Effector memory CD4-positive, alpha-beta T cell (primary cell): ENCODE data around the gene CACNG1.

Experiments used
- DNase-seq, 3 donors: peaks; one replicate each; pipeline ENCODE4 v3.0.0-alpha.2; 2020
- H3K27ac ChIP-seq: 2 replicates; pipeline ENCODE4 v1.7.0; 2013; ENCODE audit warnings: mild to moderate bottlenecking, low read length, moderate library complexity; ENCODE audit not compliant: insufficient read depth, poor library complexity, severe bottlenecking
- H3K27me3 ChIP-seq: replicated peaks from 2 replicates; pipeline ENCODE4 v1.7.0; 2013; ENCODE audit warnings: mild to moderate bottlenecking, low read length; ENCODE audit not compliant: insufficient read depth, control insufficient read depth, poor library complexity, severe bottlenecking
- H3K36me3 ChIP-seq: 2 replicates; pipeline ENCODE4 v1.7.0; 2013; ENCODE audit warnings: mild to moderate bottlenecking, low read length, moderate library complexity; ENCODE audit not compliant: control insufficient read depth, insufficient read depth
- H3K4me1 ChIP-seq: 2 replicates; pipeline ENCODE4 v1.7.0; 2013; ENCODE audit warnings: low read length, mild to moderate bottlenecking; ENCODE audit not compliant: control insufficient read depth, insufficient read depth, poor library complexity, severe bottlenecking
- H3K4me3 ChIP-seq: 2 replicates; pipeline ENCODE4 v1.7.0; 2013; ENCODE audit warnings: low read length, low read depth, mild to moderate bottlenecking; ENCODE audit not compliant: insufficient read depth, poor library complexity, severe bottlenecking
- H3K9me3 ChIP-seq: 2 replicates; pipeline ENCODE4 v1.7.0; 2013; ENCODE audit warnings: mild to moderate bottlenecking, low read length, moderate library complexity; ENCODE audit not compliant: control insufficient read depth

Gene CACNG1

GRCh38 chr17:67056746-67057490 is 12.6 kb downstream of the CACNG1 start:
- Histone ChIP-seq H3K36me3 (no peaks in the 10 kb centered on the region), H3K9me3 (no peaks in the 10 kb centered on the region), H3K27ac (no peak overlapping the region), H3K27me3 (no peaks in the 10 kb centered on the region), H3K4me1 (no peaks in the 10 kb centered on the region), H3K4me3 (no peak overlapping the region)
- DNase-seq: no peak

DNA sequence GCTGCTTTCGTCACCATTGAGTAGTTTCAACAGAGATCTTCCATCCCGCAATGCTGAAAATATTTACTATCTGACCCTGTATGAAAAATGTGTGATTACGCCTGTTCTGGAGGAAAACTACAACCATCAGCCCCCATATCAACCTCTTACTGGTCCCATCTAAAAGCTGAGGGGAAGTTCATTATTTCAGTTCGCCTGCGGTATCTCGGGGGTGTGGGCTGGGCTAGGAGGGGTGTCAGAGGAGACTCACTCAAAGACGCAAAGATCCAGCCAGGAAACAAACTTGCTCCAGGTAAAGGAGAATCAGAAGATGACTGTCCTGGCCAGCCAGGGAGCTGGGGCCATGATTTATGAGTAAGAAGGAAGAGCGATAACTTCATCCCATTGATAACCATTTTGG is 13.7 kb downstream of the CACNG1 start:
- Histone ChIP-seq H3K27me3 (no peaks in the 10 kb centered on the region), H3K36me3 (no peaks in the 10 kb centered on the region), H3K4me3 (no peak overlapping the region), H3K9me3 (no peaks in the 10 kb centered on the region), H3K27ac (no peak overlapping the region), H3K4me1 (no peaks in the 10 kb centered on the region)
- DNase-seq: no peak

DNA sequence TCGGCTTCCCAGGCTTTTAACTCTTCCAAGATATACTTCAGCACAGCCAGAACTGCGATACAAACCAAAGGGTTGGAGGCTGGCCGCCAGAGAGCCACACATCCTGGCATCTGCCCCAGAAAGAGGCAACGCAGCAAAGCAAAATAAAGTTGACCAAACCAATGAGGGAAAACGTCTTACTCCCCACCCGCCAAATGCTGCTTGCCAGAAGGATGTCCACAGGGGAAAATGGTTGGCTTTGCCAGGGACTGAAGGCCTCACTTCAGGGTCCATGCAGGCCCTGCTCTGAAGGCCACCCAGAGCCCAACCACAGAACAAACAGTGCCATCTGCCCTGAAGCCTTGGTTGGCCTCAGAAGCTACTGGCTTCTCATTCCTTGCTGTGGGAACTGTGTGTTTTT is 15.0 kb downstream of the CACNG1 start:
- Histone ChIP-seq H3K9me3 (no peaks in the 10 kb centered on the region), H3K4me1 (no peaks in the 10 kb centered on the region), H3K27ac (no peak overlapping the region), H3K27me3 (no peaks in the 10 kb centered on the region), H3K4me3 (no peak overlapping the region), H3K36me3 (no peaks in the 10 kb centered on the region)
- no peak for DNase-seq

DNA sequence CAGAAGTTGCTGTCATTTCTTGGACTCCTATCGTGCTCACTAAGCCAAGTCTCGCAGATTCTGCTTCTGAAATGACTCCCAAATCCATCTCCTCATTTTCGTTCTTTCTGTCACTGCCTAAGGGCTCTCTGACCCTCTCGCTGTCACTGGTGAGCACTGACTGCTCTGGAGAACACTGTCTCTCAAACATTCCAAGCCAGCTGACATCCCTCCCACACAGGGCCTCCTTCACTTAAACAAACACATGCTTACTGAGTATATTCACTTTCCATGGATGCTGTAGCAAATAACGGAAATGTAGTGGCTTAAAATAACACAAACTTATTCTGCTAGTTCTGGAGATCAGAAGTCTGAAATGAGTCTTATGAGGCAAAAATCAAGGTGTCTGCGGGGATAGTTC is 18.8 kb downstream of the CACNG1 start:
- Histone ChIP-seq H3K27me3 (no peaks in the 10 kb centered on the region), H3K4me3 (no peak overlapping the region), H3K36me3 (no peaks in the 10 kb centered on the region), H3K9me3 (no peaks in the 10 kb centered on the region), H3K4me1 (no peaks in the 10 kb centered on the region), H3K27ac (no peak overlapping the region)
- DNase-seq: no peak

DNA sequence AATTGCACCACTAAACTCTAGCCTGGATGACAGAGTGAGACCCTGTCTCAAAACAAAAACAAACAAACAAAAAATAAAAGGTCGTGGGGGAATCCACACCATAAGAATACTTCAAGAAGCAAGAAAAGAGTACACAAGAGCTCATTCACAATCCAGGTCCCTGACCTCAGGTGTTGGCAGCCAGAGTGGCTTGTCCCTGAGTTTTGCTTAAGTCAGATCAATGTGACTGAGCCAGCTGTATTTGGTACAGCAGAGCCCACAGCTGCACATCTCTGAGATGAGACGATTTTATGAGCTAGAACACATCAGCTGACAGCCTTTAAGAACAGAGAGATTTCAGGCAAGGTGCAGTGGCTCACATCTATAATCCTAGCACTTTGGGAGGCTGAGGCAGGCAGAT is 22.4 kb downstream of the CACNG1 start:
- no peaks in the 10 kb centered on the region for H3K36me3 ChIP-seq
- DNase-seq: no peak
- H3K4me3 ChIP-seq: no peak overlapping the region
- H3K27me3 ChIP-seq: no peaks in the 10 kb centered on the region
- H3K9me3 ChIP-seq: no peaks in the 10 kb centered on the region
- no peaks in the 10 kb centered on the region for H3K4me1 ChIP-seq
- no peak overlapping the region for H3K27ac ChIP-seq

GRCh38 chr17:67067571-67068482 is 23.5 kb downstream of the CACNG1 start:
- no peak for DNase-seq
- no peaks in the 10 kb centered on the region for H3K27me3 ChIP-seq
- H3K9me3 ChIP-seq: no peaks in the 10 kb centered on the region

GRCh38 chr17:67068999-67069398 is 24.6 kb downstream of the CACNG1 start:
- DNase-seq: no peak
- Histone ChIP-seq H3K27me3 (no peaks in the 10 kb centered on the region), H3K36me3 (no peaks in the 10 kb centered on the region), H3K9me3 (no peaks in the 10 kb centered on the region), H3K27ac (no peak overlapping the region), H3K4me3 (no peak overlapping the region), H3K4me1 (no peaks in the 10 kb centered on the region)

More at GRCh38 chr17:67067571-67068482, 23.5 kb downstream of the CACNG1 start:
- H3K27ac ChIP-seq: no peak overlapping the region
- H3K4me3 ChIP-seq: no peak overlapping the region
- no peaks in the 10 kb centered on the region for H3K36me3 ChIP-seq
- no peaks in the 10 kb centered on the region for H3K4me1 ChIP-seq

DNA sequence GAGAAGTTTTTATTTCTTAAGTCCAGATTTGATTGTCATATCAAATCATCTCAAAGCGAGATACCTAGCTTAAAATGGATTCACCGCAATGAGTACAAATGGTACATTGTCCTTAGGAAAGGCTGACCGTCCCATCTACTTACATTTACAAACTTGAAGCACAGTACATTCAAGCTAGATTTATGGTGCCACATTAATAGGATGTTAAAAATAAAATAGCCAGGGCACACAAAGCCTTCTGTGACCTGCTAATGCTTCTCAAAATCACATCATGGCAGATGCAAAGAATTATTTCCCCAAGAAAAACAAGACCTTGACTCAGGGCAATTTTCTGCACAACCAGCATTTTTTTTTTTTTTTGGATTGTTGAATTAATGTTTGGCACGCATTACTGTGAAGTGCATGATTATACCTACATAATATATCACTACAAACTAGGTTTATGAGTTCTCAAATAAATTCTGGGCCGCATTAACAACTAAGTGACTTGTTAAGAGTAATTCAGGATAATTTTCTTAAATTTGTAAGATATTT is 25.3 kb downstream of the CACNG1 start:
- H3K27ac ChIP-seq: no peak overlapping the region
- H3K36me3 ChIP-seq: no peaks in the 10 kb centered on the region
- H3K9me3 ChIP-seq: no peaks in the 10 kb centered on the region
- H3K4me3 ChIP-seq: no peak overlapping the region
- no peaks in the 10 kb centered on the region for H3K27me3 ChIP-seq
- no peaks in the 10 kb centered on the region for H3K4me1 ChIP-seq
- no peak for DNase-seq

- no peak for DNase-seq
Observed at GRCh38 chr17:67071595-67071994, 27.2 kb downstream of the CACNG1 start.

GRCh38 chr17:67072885-67073284 is 28.5 kb downstream of the CACNG1 start:
- H3K9me3 ChIP-seq: no peaks in the 10 kb centered on the region
- H3K27me3 ChIP-seq: no peaks in the 10 kb centered on the region
- no peak overlapping the region for H3K27ac ChIP-seq
- no peak for DNase-seq
- no peaks in the 10 kb centered on the region for H3K4me1 ChIP-seq
- no peak overlapping the region for H3K4me3 ChIP-seq
- H3K36me3 ChIP-seq: peaks cover 6% of the 10 kb centered on the region

More at GRCh38 chr17:67071595-67071994, 27.2 kb downstream of the CACNG1 start:
- Histone ChIP-seq H3K36me3 (peaks cover 3% of the 10 kb centered on the region), H3K9me3 (no peaks in the 10 kb centered on the region), H3K4me3 (no peak overlapping the region), H3K27me3 (no peaks in the 10 kb centered on the region), H3K27ac (no peak overlapping the region), H3K4me1 (no peaks in the 10 kb centered on the region)
